Measurements from ENCODE around the gene PELI2.

The PELI2 gene

GRCh38 chr14:56119201-56119981 lies 1.2 kb downstream of the PELI2 start:
- no peak for DNase-seq (ENCODE audit: low read depth)

- no peak for DNase-seq (ENCODE audit: low read depth)
Measured at GRCh38 chr14:56120091-56120691, 2.0 kb downstream of the PELI2 start.

- DNase-seq (ENCODE audit: low read depth) = no peak
Measured at GRCh38 chr14:56121816-56122215, 3.6 kb downstream of the PELI2 start.

GRCh38 chr14:56122301-56122700 lies 4.1 kb downstream of the PELI2 start:
- no peak for DNase-seq (ENCODE audit: low read depth)

- no peak for DNase-seq (ENCODE audit: low read depth)
Measured at GRCh38 chr14:56124327-56124726, 6.1 kb downstream of the PELI2 start.

- DNase-seq (ENCODE audit: low read depth) = no peak
Measured at GRCh38 chr14:56125772-56126636, 7.8 kb downstream of the PELI2 start.

GRCh38 chr14:56126637-56126913 lies 8.4 kb downstream of the PELI2 start:
- no peak for DNase-seq (ENCODE audit: low read depth)

GRCh38 chr14:56127156-56127555 lies 8.9 kb downstream of the PELI2 start:
- no peak for DNase-seq (ENCODE audit: low read depth)

- no peak for DNase-seq (ENCODE audit: low read depth)
Measured at GRCh38 chr14:56129092-56129491, 10.9 kb downstream of the PELI2 start.

GRCh38 chr14:56129933-56130332 lies 11.7 kb downstream of the PELI2 start:
- no peak for DNase-seq (ENCODE audit: low read depth)

GRCh38 chr14:56131004-56131864 lies 13.0 kb downstream of the PELI2 start:
- no peak for DNase-seq (ENCODE audit: low read depth)

- DNase-seq (ENCODE audit: low read depth) = no peak
Measured at GRCh38 chr14:56131865-56132833, 13.9 kb downstream of the PELI2 start.

- no peak for DNase-seq (ENCODE audit: low read depth)
Measured at GRCh38 chr14:56133547-56133946, 15.3 kb downstream of the PELI2 start.

- DNase-seq (ENCODE audit: low read depth) = no peak
Measured at GRCh38 chr14:56135001-56135400, 16.8 kb downstream of the PELI2 start.

GRCh38 chr14:56135668-56136067 lies 17.5 kb downstream of the PELI2 start:
- no peak for DNase-seq (ENCODE audit: low read depth)

GRCh38 chr14:56136571-56137452 lies 18.6 kb downstream of the PELI2 start:
- DNase-seq (ENCODE audit: low read depth) = no peak

- no peak for DNase-seq (ENCODE audit: low read depth)
Measured at GRCh38 chr14:56137453-56137807, 19.2 kb downstream of the PELI2 start.

- no peak for DNase-seq (ENCODE audit: low read depth)
Measured at GRCh38 chr14:56137849-56138248, 19.6 kb downstream of the PELI2 start.

- DNase-seq (ENCODE audit: low read depth) = no peak
Measured at GRCh38 chr14:56138928-56139327, 20.7 kb downstream of the PELI2 start.

- DNase-seq (ENCODE audit: low read depth) = no peak
Measured at GRCh38 chr14:56142314-56142713, 24.1 kb downstream of the PELI2 start.

Data from activated gamma-delta T cell treated with anti-CD3 and anti-CD28 coated beads, Interleukin-2, amount 50 U/mL, for 16 hours (primary cell).